ENCODE data around the gene WDR62. TPM values are rescaled to one million over a fixed set of nuclear protein-coding genes. Genes with fewer than 3 reads are reported as not detected.

The WDR62 gene
- total RNA-seq, result 1.2 TPM

DNA sequence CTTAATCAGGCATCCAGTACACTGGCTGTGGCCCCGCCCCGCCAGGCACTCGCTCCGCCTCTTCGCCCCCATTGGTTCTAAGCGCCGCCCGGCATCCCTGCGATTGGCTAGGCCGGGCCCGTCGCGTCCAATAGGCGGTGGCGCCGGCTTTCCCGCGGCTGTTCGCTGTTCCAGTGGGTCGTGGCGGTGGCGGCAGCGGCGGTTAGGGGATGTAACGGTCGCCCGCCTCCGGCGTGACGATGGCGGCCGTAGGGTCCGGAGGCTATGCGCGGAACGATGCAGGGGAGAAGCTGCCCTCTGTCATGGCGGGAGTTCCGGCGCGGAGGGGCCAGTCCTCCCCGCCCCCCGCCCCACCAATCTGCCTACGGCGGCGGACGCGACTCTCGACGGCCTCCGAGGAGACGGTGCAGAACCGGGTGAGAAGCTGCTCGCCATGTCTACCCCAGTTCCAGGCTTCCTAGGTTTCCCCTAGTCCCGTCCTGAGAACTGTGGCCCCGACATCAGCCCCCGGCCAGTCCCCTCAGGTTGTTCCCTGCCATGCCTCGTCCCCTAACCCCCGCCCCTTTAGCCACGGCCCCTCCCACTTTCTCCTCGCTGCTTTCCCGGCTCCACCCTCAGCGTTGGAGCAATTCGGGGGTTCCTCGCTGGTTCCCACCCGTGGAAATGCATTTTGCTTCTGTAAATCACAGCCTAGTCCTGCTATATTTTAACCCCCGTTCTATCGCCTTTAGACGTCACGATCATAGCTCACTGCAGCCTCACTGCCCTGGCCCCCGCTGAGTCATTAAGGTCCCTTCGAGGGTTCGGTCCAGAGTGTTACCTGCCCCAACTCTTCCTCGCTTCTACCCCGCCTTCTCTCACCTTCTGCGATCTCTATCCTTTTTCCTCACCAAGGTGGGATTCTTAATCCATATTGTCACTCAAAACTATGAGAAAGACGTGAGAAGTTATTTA lies at the start of gene WDR62:
Gene WDR62, plus strand, starts transcription at position 165 of the 954 bp plus-strand sequence. Its CDS starts 75 bp downstream, at position 240.
- intact Hi-C loops (cut with DNase I), result loop anchor here (10.0 kb wide), 2 partner anchors 110 to 680 kb away; no protein-coding TSS in a partner anchor
- peak; percentile 91 for ATAC-seq
- DNase-seq (ENCODE audit: low spot score), result peak; percentile 97

DNA sequence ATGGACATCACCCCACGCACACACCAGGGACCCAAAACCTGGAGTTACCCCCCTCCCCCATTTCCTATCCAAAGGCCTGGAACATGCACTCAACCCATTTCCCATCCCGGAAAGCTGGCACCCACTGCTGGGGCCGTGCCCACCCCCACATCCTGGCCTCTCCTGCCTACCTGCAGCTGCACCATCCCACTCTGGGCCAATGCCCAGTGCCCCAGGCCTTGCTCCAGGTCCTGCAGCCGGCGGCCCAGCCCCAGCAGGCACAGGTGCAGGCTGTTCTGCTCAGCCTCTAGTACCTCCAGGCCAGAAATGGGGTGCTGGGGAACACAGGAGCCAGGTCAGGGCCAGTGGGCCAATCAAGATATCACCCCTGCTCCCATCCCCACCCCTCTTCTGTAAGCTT lies 47.7 kb upstream of the WDR62 start:
- ATAC-seq (no peak), DNase-seq (ENCODE audit: low spot score) (no peak)
- intact Hi-C loops (cut with DNase I), result no loop called here

DNA sequence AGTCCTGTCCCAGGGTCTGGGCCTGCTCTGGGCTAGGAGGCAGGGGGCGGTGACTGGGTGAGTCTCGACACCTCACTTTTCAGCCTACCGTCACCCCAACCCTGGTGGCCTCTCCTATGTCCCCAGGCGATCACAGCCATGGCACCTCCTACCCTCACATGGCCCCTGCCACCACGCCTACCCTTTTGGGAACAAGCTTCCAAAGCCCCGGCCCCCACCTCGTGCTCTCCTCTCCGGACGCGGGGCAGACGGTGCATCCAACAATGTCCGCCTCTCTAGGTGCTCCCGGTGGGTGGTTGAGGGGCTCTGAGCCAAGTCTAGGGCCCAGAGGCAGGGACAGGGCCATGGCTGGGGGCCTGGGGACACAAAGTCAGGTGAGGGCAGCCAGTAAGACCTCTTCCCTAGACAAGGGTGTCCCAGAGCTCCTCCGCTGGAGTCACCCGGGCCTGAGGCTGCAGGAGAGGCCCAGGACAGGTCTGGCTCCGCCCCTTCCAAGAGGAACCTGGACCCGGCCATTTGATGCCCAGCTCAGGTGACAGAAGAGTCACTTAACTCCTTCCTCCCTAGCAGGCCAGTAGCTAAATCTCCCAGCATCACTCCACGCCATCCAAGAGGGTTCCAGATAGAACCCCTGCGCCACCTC lies 46.2 kb upstream of the WDR62 start, which contains the start of gene SYNE4:
Gene SYNE4, minus strand, starts transcription at position 478 of the 643 bp plus-strand sequence. Its CDS starts 132 bp downstream, at position 346.
- no peak for DNase-seq (ENCODE audit: low spot score)
- intact Hi-C loops (cut with DNase I), result no loop called here
- no peak for ATAC-seq

DNA sequence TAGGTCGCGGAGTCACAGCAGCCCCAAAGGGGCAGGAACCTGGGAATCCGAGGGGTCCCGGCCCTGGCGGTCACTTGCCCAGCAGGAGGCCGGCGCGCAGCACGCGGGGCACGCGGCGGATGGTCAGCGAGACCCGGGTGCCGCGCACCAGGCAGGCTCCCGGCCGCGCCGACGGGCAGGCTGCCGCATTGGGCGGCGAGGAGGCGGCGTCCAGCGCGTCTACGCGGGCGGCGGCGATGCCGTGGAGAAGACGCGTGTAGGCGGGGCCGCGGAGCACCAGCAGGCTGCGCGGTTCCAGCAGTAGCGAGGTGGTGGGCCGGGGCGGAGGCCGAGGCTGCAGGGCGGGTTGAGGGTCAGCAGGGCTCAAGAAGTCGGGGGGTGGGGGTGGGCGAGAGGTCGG lies 45.5 kb upstream of the WDR62 start:
- peak; percentile 85 for DNase-seq (ENCODE audit: low spot score)
- peak; percentile 65 for ATAC-seq
- intact Hi-C loops (cut with DNase I), result no loop called here

DNA sequence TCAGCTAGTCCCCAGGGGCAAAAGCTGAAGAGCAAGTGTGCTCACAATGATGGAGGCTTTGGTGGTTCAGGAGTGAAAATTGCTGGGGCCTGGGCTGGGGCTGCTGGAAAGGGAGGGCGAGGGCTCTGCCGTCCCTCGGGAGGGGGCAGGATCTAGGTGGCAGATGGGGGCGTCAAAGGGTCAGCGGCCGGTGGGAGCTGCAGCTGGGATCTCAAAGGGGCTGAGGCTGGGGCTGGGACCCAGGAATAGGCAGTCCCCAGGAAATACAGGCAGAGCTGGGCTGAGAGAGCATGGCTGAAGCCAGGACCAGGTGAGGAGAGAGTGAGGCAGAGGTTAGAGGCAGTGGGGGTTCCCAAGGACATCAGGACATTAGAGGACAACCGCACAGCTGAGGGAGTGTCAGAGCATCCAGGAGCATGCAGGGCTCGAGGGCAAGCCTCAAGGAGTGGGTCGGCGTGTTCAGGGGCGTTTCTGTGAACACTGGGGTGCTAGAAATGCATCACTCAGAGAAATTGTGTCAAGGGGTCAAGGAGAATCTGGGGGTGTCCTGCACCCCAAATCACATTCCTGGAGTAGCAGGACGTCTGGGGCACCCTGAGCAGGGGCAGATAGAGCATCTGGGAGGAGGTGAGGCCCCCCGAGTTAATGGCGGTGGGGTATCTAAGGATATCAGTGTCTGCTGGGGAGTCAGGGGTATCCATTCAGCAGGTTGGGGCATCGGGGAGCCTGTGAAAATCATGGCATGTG lies 44.9 kb upstream of the WDR62 start:
- no peak for ATAC-seq
- intact Hi-C loops (cut with DNase I), result no loop called here
- DNase-seq (ENCODE audit: low spot score), result no peak

DNA sequence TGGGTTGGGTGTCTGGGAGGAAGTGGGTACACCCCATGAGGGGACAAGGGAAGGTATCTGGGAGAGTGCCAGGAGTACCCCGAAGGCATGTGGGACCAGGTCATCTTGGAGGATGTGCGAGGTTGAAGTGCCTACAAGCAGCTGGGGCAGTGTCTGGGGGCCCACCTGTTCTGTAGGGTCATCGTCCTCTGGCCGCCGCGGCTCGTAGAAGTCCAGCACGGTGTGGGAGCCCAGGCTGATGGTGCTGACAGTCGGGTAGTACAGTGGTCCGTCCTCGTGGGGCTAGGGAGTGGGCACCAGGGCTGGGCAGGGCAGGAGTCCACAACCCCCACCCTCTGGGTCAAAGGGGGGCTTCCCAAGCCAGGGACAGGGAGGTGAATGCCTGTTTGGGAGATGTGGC lies 44.3 kb upstream of the WDR62 start:
- ATAC-seq, result no peak
- intact Hi-C loops (cut with DNase I), result no loop called here
- DNase-seq (ENCODE audit: low spot score), result no peak

DNA sequence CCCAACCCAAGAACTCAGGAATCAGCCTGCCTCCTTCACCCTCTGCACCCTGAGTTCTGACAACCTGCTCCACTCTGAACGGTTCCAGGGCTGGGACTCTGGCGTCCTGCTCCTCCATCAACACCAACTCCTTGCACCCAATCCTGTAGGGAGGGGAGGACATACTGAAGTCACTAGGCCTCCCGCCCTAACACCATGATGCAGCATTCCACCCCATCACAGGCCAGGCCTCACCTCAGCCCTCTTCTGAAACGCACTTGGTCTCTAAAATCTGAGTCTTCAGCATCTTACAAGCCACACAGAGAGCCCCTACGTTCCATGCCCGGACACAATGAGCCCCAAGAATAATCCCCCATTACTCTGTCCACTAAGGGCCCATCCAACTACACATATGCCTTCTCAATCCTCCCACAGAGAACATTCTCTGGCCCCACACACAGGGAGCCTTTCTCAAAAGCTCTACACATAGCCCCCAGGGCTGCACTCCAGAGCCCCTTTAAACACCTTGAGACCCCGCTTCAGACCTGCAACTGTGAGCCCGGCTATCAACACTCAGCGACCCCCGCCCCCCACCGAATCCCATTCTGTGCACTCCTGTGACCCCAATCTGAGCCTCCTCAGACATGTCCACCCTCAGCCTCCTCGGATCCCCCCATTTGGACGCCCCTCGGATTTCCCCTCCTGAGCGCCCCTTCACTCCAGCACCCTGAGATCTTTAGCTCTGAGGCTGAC lies 41.3 kb upstream of the WDR62 start:
- no peak for ATAC-seq
- DNase-seq (ENCODE audit: low spot score), result no peak
- intact Hi-C loops (cut with DNase I), result no loop called here

DNA sequence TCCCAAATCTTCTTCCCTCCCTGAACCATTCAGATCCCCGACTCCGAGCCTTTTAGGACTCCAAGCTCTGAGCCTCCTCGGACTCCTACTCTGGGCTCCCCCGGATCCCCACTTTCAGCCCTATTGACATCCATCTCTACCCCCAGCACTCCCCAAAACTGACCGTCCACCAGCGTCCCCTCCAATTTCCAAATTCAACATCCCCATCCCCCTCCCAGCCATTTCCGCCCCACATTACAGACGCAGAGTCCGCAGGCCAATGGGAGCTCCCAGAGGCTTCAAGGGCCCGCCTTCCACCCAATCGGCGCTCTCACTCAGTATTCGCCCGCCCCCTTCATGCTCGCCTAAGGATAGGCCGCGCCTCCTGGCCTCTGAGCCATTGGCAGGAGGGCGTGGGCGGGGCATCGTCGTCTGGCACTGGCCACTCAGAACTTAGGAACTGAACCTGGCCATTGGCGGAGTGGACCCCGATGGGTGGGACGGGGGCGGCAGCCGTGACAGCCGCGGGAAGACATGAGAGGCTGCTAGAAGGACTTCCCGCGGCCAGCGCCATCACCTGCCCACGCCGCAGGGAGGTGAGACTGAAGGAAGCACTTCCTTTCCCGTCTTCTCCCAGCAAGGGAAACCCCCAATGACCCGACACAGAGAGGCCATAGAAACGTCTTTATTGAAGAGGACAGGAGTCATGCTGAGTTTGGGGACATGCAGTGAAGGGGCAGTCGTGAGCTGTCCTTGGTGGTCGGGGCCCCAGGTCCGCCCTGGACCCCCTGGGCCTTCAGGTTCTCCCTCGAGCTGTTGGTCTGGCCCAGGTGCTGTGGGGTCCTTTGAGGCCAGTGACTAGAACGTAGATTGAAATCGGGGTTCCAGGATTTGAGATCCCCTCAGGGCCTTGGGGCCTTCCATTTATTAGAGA lies 40.4 kb upstream of the WDR62 start, which contains the start of gene ALKBH6:
Gene ALKBH6, minus strand, starts transcription at position 202 of the 913 bp plus-strand sequence. CDS start 816 bp downstream, outside the sequence.
- DNase-seq (ENCODE audit: low spot score) (peak; percentile 100), ATAC-seq (peak; percentile 98)
- intact Hi-C loops (cut with DNase I), result no loop called here

DNA sequence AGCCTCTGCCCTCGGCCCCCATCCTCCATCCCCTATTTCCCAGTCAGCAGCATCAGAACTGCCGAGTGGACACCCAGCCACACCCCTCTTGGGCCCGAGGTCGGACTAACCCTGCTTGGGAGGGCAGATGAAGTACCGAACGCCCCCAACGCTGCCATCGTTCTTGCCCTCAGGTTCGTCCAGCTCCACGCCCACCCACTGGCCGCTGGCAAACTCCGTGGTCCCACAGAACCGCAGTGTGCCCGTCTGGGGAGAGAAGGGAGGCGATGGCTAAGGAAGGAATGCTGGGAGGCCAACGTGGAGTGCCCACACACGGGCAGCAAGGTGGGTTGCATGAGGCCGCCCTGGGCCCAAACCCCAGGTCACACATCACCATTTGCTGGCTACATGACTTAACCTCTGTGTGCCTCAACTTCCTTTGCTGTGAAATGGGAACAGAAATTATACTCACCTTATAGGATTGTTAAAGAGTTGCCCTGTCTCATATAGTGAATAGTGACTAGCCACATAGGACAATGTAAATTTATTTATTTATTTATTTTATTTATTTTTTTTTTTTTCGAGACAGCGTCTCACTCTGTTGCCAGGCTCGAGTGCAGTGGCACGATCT lies 35.5 kb upstream of the WDR62 start:
- intact Hi-C loops (cut with DNase I), result no loop called here

DNA sequence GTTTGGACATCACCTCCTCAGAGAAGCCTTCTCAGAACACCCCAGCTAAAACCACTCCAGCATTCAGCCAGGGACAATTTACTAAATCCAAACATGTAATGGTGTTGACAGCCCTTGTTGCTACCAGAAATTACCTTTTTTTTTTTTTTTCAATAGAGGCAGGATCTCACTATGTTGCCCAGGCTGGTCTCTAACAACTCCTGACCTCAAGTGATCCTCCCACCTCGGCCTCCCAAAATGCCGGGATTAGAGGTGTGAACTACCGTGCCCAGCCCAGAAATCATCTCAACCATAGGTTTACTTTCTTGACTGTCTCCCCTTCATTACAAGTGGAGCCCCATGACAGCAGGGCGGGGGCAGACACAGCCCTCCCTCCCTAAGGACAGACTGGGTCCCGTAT lies 31.3 kb upstream of the WDR62 start:
- DNase-seq (ENCODE audit: low spot score), result no peak
- intact Hi-C loops (cut with DNase I), result no loop called here
- no peak for ATAC-seq

More for the DNA sequence above, 35.5 kb upstream of the WDR62 start:
- DNase-seq (ENCODE audit: low spot score), result no peak
- no peak for ATAC-seq

DNA sequence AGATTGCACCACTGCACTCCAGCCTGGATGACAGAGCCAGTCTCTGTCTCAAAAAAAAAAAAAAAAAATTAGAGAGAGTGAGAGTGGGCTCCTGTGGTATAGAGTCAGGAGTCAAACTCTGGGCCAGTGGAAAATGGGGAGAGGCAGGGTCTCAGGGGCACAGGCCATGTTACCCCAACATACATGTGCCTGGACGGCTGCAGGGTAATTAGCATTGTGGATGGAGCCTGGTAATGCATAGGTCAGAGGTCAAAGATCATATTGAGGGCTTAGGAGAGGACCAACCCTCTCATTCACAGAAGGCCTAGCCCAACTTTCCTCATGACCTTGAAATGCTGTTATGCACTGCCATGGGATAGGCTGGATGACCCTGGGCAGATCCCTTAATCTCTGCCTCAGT lies 29.2 kb upstream of the WDR62 start:
- no peak for DNase-seq (ENCODE audit: low spot score)
- no peak for ATAC-seq
- intact Hi-C loops (cut with DNase I), result no loop called here

DNA sequence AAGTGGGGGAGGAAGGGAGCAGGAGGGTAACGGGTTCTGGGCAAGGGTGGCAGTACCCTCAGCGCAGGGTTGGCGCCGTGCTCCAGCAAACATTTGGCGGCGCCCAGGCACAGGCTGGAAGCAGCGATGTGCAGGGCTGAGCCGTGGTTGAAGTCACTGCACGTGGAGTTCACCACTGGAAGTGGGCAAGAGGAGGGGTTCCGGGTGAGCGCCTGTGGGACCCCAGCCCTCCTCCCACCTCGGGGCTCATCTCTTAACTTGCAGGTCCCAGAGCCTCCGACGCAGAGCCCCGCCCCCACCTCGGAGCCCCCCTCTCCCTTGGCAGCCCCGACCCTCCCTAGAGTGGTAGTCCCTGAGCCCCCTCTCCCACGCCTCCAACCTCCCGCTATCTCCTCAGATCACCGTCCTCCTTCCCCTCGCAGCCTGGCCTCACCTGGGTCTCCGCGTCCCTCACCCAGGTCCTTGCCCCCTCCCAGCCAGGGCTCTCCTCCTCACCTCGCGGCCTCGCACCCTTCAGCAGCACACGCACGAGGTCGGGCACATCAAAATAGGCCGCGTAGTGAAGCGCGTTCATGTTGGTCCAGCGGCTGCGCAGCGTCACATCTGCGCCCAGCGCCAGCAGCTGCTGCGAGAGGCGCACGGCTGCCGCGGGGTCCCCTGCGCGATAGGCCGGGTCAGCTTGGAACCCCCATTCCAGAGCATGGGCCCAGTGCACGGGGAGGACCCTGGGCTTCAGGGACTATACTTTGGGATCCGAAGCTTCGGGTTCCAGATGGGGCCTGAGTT lies 28.4 kb upstream of the WDR62 start:
- intact Hi-C loops (cut with DNase I), result no loop called here
- DNase-seq (ENCODE audit: low spot score), result no peak
- no peak for ATAC-seq

DNA sequence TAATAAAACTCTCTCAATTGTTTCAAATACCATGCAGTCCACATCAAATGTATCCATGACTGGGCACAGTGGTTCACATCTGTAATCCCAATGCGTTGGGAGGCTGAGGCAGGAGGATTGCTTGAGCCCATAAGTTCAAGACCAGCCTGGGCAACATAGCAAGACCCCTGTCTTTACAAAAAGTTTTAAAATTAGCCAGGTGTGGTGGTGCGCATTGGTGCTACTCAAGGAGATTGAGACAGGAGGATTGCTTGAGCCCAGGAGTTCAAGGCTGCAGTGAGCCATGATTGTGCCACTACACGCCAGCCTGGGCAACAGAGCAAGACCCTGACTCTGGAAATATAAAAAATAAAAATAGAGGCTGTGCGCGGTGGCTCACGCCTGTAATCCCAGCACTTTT lies 27.0 kb upstream of the WDR62 start:
- intact Hi-C loops (cut with DNase I), result no loop called here
- no peak for DNase-seq (ENCODE audit: low spot score)
- no peak for ATAC-seq

DNA sequence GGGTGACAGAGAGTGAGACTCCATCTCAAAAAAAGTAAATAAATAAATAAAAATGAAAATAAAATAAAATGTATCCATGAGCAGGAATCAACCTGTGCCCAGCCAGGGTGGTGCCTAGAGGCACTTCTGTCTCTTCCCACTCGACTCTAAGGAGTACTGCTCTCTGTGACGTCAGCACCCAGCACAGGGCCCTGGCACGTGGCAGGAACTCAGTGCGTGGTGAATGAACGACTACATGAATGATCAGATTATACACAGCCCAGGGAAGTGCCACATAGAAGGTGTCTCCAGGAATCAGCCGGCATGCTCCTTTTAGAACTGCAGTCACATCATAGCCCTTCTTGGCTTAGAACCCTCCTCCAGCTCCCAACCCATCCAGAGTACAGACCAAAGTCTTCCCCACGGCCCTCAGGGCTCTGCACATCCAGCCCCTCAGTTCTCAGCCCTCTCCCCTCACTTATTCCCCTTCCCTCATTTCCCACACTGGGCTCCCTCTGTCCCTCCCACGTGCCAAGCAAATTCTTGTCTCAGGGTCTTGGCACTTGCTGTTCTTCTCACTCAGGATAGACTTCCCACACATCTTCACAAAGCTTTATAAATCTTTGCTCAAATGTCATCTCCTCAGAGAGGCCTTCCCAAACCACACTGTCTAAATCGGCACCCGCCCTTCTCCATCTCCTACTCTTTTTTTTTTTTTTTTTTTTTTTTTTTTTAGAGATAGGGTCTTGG lies 26.2 kb upstream of the WDR62 start:
- intact Hi-C loops (cut with DNase I), result no loop called here
- ATAC-seq (no peak), DNase-seq (ENCODE audit: low spot score) (no peak)

DNA sequence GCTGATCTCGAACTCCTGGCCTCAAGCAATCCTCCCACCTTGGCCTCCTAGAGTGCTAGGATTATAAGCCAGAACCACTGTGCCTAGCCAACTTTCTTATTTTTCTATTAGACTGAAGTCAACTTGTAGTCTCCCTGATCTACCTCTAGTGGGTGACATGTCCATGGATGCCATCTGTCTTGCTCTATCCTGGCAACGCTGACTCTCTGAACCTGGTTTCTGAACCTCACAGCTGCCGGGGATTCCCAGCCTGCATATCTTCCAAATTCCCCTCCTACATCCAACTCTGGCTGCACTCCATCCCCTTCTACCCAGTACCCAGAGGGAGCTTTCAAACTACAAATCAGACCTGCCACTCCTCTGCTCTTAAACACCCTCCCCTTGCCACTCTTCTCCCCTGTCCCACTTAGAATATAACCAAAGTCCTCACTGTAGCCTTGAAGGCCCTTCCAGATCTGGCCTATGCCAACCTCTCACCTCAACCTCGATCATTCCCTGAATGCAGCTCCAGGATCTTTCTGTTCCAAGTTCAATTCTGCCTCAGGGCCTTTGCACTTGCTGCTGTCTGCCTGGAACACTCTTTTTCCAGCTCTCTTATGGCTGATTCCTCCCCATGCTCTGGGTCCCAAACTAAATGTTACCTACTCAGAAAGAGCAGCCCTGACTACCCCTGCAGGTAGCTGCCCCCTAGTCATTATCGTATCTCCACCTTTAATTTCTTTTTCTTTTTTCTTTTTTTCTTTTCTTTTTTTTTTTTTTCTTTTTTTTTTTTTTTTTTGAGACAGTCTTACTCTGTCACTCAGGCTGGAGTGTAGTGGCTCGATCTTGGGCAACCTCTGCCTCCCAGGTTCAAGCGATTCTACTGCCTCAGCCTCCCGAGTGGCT lies 24.2 kb upstream of the WDR62 start:
- intact Hi-C loops (cut with DNase I), result no loop called here
- DNase-seq (ENCODE audit: low spot score) (no peak), ATAC-seq (no peak)

Data from sciatic nerve (tissue), 2 donors.